HG02588 (cell line): ENCODE measurements around the gene MIAT.

Experiments
- ATAC-seq: cut with Tn5 transposase; IDR thresholded peaks from one replicate; pipeline ENCODE4 v1.9.1; 2021; ENCODE audit warnings: mild to moderate bottlenecking, moderate library complexity; ENCODE audit not compliant: unreplicated experiment

MIAT gene

DNA sequence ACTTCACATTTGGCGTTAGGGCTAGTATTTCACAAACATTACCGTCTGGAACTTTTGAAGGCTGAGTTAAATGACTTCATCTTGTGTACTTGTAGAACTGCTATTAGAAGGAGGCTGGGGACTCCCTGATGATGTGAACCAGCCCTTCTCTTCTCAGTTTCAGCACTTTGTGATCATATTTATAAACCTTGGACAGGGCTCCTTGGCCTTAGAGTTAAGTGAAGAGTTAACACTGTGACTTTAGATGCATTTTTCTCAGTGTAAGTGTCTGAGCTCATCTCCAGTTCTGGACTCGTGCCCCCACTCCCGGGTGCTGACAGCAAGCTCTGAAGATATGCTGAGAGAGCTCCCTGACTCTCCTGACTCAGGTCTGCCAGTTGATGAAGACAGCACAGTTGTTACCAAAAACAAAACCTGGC is 8.4 kb downstream of the MIAT start:
- peak; percentile 3 for ATAC-seq

DNA sequence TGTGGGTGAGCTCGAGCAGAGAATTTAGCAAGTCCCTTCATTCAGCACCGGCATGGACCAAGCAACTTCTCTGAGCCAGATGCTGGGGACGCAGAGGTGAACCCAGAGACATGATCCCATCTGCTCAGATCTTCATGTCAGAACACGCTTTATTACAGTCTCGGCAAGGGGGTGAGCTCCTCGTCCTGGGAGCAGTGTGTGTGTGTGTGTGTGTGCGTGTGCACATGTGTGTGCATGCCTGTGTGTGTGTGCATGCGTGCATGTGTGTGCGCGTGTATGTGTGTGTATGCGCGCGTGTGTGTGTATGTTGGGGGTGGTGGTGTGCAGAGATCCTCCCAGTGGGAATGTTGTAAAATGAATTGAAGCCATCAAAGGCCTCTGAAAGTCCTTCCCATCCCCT is 9.8 kb downstream of the MIAT start:
- no peak for ATAC-seq

DNA sequence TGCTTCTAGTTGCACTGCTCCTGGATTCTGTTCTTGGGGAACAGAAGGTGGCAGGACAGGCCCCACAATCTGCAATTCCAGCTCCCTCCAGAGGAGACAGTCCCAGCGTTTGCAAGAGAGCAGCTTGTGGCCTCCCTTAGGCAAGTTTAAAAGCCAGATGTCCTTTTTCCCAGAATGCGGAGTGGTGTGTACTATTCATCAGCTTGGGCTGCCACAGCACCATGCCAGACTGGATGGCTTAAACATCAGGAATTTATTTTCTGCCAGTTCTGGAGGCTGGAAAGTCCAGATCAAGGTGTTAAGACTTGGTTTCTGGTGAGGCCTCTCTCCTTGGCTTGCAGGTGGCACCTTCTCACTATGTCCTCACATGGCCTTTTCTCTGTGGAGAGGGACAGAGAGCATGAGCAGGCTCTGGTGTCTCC is 11.7 kb downstream of the MIAT start:
- ATAC-seq: no peak

DNA sequence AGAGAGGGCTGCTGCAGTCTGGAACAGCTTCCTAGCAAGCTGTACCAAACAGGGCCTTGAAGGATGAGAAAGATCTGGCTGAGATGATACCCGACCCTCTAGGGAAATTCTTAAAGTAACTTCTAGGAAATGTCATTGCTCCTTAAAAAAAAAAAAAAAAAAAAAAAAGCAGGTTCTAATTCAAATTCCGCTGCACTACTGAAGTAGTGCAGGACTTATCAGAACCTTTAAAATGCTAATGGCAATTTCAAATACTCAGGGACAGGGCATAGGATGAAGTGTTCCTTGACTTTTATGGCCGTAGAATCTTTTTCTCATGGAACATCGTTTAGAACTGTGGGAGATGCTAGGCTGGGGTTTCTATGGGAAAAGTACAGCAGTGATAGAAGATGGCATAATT is 13.1 kb downstream of the MIAT start:
- no peak for ATAC-seq

DNA sequence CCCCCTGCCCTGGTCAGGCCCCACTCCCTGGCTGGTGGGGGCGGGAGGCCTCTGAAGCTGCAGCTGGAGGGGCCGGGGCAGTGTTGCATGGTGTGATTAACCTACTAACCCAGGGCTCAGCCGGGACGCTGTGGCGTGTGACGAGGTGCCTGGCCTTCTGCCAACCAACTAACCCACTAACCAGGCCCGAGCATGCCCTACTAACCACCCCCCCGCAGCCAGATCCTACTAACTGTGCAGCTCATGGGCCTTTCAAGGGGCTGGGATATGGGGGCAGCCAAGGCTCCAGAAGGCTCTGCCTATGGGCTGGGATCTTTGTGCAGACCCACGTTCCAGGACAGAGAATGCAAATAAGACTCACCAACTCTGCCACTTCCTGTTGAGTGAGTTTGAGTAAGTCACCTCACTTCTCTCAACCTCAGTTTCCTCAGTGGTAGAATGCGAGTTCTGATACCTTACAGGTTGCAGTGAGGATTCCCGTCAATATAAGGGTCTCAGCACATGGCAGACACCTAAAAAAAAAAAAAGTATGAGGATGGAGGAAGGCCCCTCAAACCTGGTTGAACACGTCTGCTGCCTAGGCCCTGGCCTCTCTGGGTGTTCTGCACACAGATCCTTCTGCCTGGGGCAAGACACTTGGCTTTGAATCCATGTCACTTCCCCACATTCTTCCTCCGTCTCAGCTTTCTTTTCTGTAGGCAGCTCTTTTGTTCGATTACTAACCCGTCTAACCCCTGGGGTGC is 14.1 kb downstream of the MIAT start:
- ATAC-seq: no peak

DNA sequence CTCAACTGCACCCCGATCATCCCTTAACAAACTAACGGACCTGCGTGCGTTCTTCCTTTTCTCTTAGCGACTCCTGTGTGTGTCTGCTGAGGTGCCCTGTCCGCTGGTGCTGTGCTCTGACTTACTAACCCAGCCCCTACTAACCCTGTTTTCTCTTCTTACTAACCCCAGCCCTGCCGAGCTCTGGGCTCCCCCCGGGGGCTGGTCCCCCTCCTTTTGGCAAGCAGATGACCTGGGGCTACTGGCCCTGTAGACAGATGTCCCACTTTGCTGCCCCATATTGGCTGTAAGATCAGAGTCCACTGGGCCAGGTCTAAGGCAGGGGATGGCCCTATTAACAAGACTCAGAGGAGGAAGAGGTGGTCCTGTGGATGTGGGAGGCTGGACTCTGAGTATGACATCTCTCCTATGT is 14.7 kb downstream of the MIAT start:
- ATAC-seq: no peak

DNA sequence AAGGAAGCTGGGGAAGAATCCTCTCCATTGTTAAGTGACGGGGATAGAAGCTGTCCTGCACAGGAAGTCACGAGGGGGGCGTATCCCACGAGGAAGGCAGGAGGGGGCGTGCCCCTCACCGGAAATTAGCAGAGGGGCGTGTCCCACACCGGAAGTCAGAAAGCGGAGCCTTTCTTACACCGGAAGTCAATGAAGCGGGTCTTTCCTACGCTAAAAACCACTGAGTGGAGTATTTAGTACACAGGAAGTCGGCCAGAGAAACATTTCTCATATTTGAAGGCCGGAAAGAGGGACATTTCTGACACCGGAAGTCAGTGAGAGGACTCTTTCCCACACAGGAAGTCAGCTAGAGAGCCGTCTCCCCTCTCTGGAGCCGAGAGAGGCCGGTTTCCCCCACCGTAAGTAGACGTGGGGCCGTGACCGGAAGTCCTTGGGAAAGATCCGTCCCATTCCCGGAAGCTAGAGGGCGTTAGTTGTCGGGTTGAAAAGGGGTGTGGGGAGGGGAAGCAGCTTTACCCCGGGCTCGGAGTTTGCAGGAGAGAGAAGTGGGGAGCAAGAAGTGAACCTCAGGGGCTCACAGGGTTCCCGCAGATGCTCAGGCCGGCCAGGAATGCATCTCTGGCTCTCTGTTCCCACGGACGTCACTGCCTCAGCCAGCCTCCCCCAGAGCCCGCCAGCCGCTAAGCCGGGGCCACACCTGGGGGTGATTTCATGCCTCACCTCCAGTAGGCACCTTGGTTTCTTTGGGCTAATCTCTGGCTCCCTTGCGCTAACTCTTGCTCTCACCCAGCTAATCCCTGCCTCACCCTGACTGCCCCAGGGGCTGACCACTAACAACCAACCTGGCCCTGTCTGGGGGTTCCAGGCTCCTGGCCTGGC is 15.4 kb downstream of the MIAT start:
- ATAC-seq: peak; percentile 60

DNA sequence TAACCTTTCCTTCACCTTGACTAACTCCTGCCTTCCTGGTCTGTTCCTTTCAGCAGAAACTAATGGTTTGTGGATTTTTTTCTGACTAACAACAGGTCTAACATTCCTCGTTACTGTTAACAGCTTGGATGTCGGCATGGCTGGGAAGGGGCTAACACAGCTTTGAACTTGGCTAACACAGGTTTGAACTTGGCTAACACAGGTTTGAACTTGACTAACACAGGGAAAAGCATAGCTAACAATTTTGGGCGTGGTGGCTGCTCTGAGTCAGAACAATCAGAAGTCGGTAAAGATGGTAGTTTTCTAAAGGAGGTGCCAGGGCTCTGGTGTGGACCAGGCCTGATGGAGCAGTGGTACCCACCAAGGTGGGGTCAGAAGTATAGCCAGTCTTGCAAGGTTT is 16.1 kb downstream of the MIAT start:
- ATAC-seq: no peak

DNA sequence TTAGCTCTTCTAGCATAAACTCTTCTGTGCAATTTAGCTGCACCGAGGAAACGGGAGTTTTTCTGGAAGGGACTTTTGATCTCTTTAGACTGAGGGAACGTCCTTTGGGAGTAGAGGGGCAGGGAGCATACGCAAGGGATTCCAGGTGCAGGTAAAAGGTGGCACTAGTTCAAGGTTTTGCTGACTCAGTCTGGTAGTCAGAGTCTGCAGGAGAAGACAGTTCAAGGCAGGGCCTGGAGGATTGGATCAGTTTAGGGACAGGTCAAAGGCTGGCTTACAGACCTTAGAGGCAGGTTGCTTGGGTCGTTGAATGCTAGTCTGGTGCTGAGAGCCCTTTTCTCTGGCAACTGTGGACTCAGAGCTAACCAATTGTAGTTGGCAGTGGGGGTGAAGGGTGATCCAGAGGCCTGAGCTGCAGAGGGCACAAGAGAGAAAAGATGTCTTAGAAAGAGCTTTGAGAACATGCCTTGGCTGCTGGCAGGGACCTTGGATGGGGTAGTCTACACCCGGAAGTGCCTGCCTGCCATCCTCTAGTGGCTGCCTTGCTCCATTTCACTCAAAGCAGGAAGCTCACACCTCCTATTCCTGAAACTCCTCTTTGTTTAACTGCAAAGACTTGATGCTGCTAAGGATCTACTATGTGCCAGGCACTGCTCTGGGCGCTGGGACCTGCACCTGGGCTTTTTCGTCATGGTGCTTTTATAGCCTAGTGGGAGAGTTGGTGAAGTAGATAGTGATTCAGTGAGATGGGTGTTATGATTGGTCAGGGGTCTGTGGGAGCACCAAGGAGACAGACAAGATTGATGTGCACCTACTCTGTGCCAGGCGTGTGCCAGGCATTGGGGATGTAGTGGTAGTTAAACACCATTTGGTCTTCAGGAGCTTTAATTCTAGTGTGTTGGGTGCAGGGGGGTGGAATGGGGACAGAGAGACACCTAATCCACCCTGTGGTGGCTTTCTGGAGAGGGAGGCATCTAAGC is 17.1 kb downstream of the MIAT start:
- no peak for ATAC-seq

DNA sequence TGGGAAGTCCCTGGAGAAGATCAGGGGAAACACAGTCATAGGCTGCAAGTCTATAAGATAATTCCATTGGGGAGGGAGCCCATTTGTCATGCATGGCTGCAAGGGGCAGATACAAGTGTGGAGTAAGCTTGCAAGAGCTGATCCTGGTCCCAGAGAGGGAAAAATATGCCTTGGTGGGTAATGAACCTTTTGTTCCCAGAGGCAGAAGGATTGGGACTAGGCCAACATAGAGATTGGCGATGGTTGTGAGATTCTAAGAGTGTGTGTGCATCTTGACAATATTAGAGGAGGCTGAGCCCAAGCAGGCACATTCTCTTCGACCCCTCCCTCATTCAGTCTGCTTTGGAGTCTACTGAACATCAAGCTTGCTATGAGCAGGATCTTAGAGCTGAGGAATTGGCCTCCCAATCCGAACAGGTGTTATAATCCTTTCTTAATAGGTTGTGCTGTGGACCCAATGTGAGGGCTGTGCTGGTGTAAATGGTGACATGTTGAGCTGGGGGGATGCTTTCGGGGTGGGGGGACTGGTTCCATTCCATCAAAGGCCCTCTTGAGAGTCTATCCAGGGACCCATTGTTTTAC is 18.4 kb downstream of the MIAT start:
- no peak for ATAC-seq

DNA sequence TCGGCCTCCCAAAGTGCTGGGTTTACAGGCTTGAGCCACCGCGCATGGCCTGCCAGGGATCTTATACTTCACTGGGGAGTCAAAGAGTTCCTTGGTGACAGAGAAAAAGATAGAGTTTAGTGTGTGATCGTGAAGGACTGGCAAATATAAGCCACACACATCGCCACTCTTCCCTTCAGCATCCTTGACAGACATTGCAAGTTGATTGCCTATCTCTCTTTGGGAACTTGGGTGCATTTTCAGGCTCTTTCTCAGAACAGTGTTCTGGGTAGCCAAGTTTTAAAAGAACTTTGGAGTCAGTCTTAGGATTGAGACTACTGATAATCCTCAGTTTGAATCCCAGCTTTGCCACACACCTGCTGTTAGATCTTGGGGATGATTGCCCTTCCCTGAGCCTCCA is 19.8 kb downstream of the MIAT start:
- no peak for ATAC-seq

DNA sequence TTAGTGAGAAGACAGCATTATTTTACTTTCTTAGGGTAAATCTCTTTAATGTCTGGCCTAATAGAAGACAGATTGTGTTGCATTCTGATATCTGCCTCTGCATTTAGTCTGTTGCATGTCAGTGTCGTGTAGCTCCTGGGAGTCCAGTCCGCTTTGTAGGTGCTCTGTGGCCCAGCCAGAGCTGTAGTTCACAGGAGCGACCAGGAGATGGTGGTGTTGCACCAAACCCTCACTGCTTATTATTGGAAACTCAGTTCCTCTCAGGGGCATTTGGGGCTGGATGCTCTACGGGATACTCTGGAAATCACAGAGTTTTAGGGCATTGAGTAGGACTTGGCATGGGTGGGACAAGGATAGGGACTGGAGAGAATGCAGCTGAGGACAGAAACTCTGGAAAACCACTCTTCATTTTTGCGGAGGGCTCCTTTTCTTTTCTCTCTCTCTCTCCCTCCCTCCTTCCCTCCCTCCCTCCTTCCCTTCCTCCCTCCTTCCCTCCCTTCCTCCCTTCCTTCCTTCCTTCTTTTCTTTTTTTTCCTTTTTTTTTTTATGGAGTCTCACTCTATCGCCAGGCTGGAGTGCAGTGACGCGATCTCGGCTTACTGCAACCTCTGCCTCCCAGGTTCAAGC is 21.7 kb downstream of the MIAT start:
- ATAC-seq: no peak

DNA sequence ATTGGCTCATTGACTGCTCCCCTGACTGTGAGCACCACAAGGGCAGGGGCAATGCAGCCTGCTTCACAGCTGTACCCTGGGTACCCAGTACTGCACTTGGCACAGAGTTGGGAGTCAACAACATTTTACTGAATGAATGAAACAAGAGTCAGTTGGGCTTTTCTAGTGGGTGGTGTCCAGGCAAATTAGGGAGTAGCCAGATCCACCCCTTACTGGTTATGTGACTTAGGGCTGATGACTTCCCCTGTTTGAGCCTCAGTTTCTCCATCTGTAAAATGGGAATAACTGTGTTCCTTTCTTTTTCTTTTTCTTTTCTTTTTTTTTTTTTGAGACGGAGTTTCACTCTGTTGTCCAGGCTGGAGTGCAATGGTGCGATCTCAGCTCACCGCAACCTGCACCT is 23.1 kb downstream of the MIAT start:
- no peak for ATAC-seq

DNA sequence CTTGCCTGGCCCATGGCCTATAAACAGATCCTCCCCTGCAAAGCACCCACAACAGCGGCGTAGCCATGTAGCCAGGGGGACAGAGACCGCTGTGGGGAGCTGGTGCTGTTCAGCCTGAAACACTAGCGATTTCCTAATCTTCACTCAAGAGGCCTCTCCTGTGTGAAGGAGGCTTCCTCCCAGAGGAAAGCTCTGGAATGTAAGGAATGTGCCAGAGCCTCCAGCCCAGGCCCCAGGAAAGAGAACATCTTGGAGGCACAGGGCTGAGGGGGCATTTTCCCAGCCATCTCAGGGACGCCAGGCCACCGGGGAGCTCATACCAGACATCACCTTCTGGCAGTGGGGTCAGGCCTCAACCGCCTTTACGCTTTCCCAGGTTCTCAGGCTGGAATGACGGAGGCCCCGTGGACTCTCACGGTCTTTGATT is 24.0 kb downstream of the MIAT start:
- no peak for ATAC-seq

DNA sequence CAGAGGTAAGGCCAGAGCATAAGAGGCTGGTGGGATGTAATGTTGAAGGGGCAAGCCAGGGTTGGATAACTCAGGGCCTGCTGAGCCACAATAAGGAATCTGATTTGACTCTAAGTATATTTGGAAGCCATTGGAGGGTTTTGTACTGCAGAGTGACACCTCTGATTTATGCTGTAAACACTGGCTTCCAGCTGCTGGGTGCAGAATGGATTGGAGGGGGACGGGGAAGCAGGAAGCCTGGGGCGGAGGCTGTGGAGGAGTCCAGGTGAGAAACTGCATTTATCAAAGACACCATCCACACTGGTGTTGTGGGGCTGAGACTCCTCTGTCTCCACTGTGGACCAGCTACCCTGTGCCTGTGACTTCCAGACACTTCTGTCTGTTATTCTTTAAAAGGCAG is 26.8 kb downstream of the MIAT start:
- no peak for ATAC-seq

DNA sequence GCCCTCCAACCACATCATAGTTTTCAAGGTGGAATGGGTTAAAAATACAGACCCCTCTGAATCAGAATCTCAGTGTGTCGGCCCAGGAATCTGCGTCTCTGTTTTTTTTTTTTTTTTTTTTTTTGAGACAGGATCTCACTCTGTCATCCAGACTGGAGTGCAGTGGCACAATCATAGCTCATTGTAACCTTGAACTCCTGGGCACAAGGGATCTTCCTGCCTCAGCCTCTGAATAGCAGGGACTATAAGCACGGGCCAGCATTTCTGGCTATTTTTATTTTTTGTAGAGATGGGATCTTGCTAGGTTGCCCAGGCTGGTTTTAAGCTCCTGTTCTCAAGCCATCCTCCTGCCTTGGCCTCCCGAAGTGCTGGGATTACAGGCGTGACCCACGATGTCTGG is 28.2 kb downstream of the MIAT start:
- no peak for ATAC-seq

DNA sequence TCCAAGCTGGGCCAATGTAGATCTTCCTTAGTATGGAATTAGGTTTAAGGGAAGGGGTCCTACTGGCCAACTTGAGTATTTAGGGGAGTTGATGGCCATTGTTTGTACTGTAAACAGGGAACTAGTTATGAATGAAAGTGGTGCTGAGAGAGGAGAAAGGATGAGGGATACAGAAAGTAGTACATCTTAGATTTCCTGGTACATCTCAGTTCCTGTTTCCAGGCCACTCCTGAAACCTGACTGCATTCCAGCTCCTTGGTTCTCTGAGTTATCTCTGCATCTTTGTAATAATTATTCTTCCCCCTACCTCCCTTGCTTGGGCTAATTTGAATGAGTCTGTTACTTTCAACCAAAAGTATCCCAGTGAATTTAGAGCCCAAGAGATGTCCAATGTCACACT is 30.1 kb downstream of the MIAT start:
- no peak for ATAC-seq

DNA sequence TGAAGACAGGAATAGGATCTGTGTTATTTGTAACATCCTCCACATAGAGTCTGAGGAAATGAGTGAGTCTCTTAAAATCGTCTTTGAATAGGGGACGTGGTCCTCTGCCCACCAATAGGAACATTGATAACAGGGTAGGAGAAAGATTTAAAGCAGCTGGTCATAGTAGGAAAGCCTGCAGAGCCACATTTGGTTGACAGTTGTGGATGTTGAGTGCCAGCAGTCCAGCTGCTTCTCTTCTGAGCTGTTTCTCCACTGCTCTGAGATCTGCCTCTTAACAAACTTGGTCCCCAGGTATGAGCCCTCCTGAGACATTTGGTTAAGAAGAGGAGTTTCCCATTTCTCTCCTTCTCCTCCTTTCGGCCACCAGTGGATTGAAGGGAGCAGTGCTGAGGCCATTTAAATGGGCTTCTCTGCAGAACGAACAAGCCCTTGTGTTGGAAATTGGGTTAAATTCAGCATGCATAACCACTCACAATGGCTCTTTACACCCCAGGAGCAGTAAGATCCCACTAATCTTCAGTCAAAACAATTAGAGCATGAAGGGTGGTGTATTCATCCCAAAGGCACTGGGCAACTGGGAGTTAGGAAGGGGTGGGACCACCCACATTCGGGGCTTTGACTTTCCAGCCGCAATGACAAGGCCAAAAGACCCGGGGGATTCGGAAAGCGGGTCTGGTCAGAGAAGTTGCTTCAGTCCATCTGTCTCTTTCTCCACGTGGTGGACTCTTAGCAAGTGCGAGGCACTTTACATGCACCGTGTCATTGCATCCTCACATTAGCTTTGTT is 32.3 kb downstream of the MIAT start:
- no peak for ATAC-seq

DNA sequence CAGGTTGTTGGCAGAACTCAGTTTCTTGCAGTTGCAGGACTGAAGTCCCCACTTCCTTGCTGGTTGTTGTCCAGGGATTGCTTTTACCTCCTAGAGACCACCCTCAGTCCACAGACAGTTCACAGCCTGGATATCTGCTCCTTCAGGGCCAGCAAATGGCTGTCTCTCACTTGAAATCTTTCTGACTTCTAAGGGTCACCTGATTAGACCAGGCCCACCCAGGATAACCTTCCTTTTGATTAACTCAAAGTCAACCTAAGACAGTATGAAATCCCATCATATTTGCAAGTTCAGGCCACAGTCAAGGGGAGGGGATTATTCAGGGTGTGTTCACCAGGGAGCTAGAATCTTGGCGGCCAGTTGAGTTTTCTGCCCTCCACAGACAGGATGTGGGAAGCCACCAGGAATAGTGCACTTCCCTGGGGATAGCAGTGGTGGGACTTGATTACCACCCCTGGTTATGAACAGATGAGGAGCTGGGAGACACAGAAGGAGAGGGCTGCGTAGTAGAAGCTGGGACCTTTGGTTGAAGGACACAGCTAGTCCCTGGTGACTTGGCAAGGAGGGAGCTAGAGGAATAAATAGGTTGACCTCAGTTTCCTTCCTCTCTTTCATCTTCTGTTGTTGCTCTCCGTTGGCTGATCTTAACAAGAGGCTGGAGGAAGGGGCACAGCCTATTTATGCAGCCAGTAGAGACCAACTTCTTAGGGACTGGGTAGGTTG is 33.4 kb downstream of the MIAT start:
- ATAC-seq: no peak
